GM21390 (cell line): Measurements from ENCODE around the gene BTBD17.
"Not testable (repeated sequence)": the region's sequence is repeated elsewhere in the genome, so short reads cannot be mapped to it uniquely, and the experiment has no call there.

Source experiments
- ATAC-seq: cut with Tn5 transposase; IDR thresholded peaks from one replicate; pipeline ENCODE4 v1.9.1; 2021; ENCODE audit not compliant: unreplicated experiment

The BTBD17 gene, protein sequence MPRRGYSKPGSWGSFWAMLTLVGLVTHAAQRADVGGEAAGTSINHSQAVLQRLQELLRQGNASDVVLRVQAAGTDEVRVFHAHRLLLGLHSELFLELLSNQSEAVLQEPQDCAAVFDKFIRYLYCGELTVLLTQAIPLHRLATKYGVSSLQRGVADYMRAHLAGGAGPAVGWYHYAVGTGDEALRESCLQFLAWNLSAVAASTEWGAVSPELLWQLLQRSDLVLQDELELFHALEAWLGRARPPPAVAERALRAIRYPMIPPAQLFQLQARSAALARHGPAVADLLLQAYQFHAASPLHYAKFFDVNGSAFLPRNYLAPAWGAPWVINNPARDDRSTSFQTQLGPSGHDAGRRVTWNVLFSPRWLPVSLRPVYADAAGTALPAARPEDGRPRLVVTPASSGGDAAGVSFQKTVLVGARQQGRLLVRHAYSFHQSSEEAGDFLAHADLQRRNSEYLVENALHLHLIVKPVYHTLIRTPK

DNA sequence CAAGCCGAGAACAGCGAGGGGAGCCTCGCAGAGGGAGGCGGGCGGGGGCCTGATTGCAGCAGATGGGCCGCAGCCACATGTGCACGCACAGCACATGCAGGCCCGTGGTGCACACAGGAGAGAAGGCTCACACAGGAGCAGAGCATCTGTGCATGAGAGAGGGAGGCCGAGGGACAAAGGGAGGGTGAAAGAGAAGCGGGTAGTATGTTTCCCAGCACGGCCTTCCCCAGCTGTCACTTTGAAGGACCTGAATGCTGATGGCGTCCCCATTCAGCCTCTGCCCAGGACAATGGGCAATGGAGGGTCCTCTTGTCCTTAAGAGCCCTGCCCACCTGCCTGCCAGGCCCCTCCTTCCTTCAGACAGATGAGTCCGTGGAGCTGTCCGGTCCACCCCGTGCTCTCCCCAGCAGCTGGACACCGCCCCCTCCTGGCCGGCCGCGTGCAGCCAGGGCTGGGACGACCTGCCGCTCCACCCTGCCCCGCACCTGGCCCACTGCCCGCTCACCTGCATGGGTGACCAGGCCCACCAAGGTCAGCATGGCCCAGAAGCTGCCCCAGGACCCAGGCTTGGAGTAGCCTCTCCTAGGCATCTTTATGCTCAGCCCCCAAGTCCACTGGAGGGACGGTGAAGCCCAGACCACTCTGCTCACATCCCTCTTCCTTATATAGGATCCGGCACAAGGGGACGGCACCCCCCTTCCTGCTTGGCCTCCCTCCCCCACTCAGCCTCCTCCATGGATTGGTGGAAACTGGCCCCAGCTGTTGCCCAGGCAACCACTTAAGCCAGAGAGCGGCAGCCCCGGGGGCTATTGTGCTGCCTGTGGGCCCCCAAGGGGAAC is at the start of gene BTBD17:
Gene BTBD17, minus strand, starts transcription at position 639 of the 839 bp plus-strand sequence. Its CDS starts 49 bp downstream, at position 590.
- no peak for ATAC-seq

DNA sequence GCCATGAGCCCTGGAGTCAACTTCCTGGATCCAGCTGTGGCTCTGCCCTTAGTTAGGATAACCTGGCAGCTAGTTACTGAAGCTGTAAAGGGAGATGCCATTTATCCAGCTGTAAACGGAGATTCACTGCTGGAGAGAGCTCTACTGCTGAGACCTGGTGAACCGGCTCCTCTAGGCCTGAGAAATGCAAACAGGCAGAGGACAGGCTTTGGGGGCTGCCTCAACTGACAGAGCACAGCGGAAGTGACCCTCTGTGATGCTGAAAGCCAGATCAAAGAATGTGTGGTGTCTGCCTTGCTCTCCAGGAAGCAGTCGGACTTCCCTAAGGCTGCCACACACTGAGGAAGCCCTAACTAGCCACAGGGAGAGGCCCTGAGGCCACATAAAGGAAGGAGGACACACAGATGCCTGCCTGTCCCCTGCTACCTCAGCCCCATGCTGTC is 48.4 kb upstream of the BTBD17 start:
- no peak for ATAC-seq

DNA sequence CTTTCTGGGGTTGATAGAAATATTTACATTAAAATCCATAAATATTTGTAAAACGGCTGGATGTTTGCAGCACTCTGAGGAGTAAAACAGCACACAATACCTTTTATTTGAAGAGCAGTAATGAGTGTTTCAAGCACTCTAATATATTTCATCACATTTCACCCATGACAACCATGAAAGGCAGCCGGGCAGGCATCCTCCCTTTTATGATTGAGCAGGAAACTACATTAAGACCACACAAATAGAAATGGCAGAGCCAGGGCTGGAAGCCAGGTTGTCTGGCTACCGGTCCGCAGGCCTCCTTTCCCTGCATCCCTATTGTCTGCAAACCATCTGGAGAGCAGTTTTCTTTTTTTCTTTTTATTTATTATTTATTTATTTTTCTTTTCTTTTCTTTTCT is 47.1 kb upstream of the BTBD17 start:
- ATAC-seq, result no peak

DNA sequence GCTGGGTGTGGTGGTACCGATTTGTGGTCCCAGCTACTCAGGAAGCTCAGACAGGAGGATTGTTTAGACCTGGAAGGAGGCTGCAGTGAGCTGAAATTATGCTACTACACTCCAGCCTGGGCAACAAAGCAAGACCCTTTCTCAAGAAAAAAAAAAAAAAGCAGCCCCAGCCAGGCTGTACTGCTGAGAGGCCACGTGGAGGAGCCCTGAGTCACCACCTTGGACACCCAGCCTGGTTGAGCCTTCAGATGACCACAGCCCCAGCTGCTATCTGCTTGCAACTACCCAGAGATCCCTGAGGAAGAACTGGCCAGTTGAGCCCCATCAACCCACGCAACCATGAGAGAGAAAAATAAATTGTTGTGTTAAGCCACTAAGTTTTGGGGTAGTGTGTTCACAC is 46.6 kb upstream of the BTBD17 start:
- ATAC-seq, result no peak

DNA sequence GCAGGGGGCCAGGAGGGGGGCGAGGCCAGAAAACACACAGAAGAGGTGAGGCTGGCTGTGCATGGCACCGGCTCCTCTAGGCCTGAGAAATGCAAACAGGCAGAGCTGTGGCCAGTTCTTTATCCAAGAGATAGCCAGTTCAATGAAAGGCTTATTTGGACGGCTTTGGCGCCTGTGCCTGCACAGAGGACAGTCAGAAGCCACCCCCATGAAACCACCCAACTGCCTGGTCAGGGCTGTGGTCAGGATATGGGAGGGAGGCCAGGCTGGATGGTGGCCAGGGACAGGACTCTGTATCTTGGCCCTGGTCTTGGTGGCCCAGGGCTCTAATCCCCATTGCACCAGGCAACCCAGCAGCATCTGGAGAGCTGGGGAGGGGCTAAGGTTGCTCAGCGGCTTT is 45.7 kb upstream of the BTBD17 start:
- ATAC-seq, result no peak

DNA sequence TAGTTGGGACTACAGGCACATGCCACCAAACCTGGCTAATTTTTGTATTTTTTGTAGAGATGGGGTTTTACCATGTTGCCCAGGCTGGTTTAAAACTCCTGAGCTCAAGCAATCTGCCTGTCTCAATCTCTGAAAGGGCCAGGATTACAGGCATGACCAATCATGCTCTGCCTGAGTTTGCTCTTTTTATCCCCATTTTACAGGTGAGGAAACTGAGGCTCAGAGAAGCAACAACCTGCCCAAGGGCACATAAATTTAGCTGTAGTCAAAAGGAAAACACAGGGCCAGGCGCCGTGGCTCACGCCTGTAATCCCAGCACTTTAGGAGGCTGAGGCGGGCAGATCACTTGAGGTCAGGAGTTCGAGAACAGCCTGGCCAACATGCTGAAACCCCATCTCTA is 43.6 kb upstream of the BTBD17 start:
- ATAC-seq, result not testable (repeated sequence)

DNA sequence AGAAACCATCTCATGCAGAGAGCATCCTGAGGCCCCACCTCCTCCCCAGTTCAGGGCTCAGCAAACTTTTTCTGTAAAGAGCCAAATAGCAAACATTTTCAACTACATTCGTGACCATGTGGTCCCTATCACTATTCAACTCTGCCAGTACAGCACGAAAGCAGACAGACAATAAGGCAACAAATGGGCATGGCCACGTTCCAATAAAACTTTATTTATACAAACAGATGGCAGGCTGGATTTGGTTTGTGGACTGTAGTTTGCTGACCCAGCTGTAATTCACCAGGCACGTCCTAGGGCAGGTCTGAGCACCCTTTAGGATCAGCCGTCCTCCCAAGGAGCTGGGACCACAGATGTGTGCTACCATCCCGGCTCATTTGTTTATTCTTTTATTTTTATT is 43.1 kb upstream of the BTBD17 start:
- ATAC-seq, result no peak

DNA sequence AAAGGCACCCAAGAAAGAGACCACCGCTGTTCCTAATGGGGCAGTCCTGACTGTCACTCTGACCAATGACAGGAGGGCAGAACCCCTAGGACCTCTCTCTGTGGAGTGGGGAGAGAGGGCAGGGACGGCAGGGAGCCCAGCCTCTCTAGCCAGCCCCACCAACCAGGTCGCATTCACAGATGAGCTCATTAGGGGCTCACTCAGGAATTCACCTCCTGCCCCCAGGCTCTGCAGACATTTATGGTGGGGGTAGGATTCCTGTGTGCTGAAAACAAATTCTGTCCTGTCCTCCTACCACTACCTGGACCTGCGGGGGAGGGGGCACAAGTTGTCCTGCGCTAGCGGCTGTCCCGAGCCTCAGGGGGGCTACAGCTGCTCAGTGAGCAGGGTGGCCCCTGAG is 42.5 kb upstream of the BTBD17 start:
- ATAC-seq, result no peak

DNA sequence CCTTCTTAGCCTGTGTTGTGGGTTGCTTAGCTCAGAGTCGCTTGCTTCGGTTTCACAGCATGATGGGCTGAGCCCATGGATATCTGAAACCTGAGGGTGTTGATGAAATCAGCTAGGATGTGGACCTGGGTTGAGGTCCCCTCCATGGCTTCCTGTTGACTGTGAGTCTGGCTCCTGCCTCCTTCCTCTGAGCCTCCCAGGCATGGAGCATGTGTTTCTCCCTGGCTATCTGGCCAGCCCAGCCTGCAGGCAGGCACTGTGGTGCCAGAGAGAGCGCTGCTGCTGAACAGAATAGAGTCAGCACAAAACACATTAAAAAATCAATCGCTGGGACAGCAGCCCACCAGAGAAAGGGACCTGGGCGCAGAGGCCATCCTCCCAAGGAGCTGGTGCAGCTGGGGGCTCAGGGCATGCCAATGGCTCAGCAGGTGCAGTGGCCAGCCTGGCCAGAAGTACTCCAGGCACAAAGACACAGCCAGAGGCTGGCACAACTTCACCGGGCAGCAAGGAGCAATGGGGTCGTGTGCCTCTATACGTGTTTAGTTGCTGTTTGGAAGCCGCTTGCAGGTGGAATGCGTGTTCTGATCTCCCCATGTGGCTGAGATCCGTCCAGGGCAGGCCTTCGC is 42.0 kb upstream of the BTBD17 start:
- no peak for ATAC-seq

DNA sequence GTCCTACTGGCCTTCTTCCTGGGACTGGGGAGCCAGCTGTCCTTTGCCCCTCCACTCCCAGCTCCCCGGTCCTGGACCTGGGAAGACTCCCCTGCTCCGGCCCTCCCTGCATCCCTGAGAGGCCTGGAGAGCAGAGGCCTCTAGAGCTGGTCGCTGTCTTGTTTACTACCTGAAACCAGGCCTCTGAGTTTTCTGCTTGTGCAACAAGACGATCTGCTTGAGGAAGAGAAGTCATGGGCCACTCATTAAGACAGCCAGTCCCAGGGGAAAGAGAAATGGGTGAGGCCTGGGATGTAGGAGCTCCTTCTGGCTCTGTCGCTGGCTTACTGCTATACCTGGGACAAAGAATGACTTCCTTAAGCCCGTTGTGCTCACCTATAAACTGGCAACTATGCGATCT is 40.4 kb upstream of the BTBD17 start:
- ATAC-seq, result no peak

DNA sequence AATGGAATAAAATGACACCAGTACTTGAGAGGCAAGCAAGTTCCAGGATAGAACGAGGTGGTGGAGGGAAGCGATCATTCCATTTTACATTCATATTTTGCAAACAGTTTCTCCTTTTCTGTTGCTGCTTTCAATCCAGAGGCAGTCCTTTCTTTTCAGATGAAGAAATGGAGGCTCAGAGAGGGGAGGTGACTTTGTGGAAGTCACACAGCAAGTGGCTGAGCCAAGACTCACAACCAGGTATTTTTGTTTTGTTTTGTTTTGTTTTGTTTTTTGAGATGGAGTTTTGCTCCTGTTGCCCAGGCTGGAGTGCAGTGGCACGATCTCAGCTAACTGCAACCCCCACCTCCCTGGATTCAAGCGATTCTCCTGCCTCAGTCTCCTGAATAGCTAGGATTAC is 34.9 kb upstream of the BTBD17 start:
- no peak for ATAC-seq

DNA sequence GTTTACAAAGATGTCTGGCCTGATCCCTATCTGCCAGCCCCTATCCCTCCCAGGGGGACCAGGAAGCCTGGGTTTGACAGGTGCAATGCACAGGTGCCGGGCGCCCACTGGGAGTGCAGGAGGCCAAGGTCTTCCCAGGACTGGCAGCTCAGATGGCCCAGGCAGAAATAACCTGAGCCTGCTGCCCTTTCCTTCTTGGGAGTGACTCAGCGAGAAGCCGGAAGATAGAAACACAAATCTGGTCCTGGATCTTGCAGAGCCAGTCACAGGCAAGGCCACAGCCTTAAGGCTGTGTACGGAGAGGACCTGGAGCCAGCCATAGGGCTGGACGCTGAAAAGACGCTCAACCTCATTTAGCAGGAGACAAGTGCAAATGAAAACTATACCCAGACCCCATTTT is 33.3 kb upstream of the BTBD17 start:
- ATAC-seq, result no peak

DNA sequence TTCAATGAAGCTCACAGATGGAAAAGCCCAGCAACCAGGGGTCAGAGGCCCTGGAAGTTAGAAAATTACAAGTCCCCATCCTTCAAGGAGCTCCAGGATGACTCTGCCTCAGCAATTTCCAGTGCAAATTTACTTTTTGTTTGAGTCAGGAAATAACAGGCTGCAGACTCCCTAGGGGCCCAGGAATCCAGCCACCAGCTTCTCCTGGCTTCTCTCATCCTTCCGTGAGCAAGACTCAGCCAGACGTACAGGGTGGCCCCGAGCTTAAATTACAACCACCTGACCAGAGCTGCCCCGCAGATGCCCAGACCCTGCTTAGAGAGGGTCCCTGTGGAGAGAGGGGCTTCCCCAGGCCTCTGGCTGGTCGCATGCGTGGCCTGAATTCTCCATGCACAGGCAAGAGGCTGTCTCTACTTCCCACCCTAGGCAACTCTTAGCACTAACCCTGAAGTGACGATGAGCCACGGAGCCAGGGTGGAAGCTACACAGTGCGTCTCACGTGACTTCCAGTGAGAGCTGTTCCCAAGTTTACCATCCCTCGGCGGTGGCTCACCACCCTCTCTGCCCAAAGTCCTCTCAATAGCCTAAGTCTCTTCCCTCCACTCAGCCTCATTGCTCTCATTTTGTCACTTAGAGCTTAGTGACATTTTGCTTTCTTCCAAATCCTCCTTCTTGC is 32.7 kb upstream of the BTBD17 start:
- no peak for ATAC-seq

DNA sequence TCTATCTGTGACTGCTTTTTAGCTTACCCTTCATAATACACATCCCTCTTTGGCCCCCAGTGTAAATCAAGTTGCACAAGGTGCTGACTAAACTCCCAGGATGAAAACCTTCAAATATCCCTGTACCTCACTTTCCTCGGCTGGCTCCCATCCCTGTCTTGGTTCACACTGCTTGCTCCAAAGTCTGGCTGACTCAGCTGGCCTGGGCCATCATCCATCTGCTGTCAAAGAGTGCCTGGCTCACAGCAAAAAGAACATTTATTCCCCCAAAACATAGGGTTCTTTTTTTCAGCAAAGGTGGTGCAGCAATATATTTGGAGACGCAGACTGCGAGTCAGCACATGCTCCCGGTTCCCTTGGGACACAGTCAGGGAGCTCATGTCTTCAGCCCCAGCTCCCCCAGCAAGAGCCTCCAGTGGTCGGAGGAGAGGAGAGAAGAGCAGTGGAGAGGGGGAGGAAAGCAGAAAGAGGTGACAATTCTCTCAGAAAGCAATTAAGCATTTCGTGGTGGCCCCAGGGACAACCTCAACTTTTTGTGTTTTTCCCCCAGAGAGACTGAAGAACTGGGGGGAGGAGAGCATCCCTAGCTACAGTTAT is 31.8 kb upstream of the BTBD17 start:
- ATAC-seq, result no peak

DNA sequence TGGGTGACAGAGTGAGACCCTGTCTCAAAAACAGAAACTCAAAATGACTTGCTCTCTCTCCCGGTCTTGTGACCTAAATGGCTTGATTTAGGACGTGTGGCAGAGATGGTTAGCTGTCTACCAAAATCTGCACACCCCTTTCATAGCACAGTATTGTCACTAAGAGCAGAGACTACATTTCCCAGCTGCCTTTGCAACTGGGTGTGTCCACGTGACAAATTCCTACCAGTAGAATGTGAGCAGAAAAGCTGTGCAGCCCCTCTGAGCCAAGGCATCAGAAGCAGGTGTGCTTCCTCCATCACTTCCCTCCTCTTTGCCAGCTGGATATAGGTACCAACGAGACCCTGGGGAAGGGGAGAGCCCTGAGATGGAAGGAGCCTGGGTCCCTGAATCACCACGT is 31.2 kb upstream of the BTBD17 start:
- no peak for ATAC-seq

DNA sequence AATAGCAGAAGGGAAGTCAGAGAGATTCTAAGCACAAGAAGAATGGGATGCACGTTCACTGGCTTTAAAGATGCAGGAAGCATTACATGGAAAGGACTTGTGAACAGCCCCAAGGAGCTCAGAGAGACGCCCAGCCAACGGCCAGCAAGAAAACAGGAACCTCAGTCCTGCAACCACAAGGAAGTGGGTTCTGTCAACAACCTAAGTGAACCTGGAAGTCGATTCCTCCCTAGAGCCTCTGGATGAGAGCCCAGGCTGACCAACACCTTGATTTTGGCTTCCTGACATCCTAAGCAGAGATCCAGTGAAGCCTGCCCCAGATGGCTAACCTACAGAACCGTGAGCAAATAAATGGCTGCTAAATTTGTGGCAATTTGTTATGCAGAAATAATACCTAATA is 30.1 kb upstream of the BTBD17 start:
- ATAC-seq, result no peak

DNA sequence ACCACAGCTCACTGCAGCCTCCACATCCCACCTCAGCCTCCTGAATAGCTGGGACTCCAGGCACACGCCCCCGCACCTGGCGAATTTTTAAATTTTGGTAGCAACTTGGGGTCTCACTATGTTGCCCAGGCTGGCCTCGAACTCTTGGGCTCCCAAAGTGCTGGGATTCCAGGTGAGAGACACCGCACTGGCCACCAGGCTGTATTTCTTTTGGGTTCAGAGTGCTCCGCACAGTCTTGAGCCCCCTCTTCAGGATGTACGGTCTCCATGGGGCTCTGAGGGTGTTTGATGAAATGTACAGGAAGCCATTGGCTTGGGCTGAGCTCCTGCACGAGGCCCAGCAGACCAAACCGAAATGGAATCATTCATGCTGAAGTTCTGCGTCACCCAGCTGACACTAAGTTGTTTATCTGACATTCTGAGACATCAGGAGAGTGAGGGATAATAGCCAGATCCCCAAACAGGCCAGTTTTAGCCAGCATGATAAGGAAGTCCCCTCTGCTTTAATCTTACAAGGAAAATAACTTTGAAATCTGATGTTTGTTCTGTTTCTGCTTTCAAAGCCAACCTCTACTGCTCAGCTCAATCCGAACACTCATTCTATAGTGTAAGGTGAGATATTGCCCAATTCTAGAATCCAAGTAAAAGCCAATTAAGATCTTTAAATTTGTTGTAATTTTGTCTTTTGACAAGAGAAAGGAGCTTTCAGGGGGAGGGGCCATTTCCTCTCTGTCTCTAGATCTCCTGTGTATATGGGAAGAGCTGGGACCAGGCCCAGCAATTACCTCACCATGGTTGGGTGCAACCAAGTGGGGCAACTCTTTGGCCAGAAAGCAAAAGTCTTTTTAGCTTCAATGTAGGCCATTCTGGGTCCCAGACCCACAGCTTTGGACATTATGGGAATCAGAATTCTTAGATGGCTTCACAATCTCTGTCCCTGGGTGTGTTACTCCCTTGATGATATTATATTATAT is 29.3 kb upstream of the BTBD17 start:
- no peak for ATAC-seq

DNA sequence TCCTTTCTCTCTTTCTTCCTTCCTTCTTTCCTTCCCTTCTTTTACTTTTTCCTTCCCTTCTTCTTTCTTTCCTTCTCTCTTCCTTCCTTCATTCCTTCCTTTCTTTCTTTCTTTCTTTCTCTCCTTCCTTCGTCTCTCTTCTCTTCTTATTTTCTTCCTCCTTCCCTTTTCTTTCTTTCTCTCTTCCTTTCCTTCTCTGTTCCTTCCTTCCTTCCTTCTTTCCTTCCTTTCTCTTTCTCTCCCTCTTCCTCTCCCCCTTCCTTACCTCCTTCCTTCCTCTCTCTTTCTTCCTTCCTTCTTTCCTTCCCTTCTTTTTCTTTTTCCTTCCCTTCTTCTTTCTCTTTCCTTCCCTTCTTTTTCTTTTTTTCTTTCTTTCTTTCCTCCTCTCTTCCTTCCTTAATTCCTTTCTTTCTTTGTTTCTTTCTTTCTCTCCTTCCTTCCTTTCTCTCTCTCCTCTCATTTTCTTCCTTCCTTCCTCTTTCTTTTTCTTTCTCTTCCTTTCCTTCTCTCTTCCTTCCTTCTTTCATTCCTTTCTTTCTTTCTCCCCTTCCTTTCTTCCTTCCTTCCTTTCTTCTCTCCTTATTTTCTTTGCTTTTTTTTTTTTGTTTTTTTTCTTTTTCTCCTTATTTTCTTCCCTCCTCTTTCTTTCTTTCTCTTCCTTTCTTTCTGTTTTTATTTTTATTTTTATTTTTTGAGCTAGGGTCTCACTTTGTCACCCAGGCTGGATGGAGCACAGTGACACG is 28.4 kb upstream of the BTBD17 start:
- no peak for ATAC-seq
